Measurements from ENCODE around the gene ERBB2.

Gene ERBB2

DNA sequence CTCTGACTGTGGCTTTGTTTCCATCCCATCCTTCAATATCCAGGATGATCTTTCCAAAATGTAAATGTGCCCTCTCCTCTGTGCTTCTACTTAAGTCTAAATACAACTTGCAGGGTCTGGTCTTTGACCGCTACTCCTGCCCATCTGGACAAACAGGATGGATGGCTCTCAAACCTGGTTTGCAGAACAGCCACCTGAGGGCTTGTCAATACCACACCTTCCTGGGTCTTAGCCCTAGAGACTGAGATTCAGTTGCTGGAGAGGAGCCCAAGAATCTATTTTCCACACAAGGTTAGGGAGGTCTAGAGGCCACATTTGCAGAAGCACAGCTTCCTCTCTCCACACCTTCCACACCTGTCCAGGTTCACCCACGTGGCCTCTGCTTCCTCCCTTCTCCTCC lies 36.0 kb downstream of the ERBB2 start:
- ATAC-seq, result no peak
- Mint-ChIP-seq H3K4me3 (no peak overlapping the region), H3K27ac (no peak overlapping the region), H3K4me1 (peaks cover 20% of the 10 kb centered on the region), H3K36me3 (ENCODE audit: low read depth) (no peaks in the 10 kb centered on the region), H3K27me3 (peaks cover 12% of the 10 kb centered on the region), H3K9me3 (no peaks in the 10 kb centered on the region)
- no peak for DNase-seq

- Mint-ChIP-seq H3K4me1 (peaks cover 21% of the 10 kb centered on the region), H3K36me3 (ENCODE audit: low read depth) (no peaks in the 10 kb centered on the region), H3K9me3 (no peaks in the 10 kb centered on the region), H3K4me3 (no peak overlapping the region), H3K27ac (no peak overlapping the region), H3K27me3 (peaks cover 12% of the 10 kb centered on the region)
- ATAC-seq, result no peak
- DNase-seq, result no peak
These were observed 36.7 kb downstream of the ERBB2 start for GRCh38 chr17:39736319-39737165.

GRCh38 chr17:39737206-39737759 lies 37.4 kb downstream of the ERBB2 start:
- Mint-ChIP-seq H3K9me3 (no peaks in the 10 kb centered on the region), H3K4me1 (peaks cover 21% of the 10 kb centered on the region), H3K27me3 (peaks cover 12% of the 10 kb centered on the region), H3K36me3 (ENCODE audit: low read depth) (no peaks in the 10 kb centered on the region), H3K4me3 (no peak overlapping the region), H3K27ac (no peak overlapping the region)
- no peak for ATAC-seq
- no peak for DNase-seq

- Mint-ChIP-seq H3K27ac (peak within 1 kb of the TSS; percentile 60), H3K9me3 (no peaks in the 10 kb centered on the region), H3K27me3 (peaks cover 12% of the 10 kb centered on the region), H3K4me1 (peaks cover 21% of the 10 kb centered on the region), H3K4me3 (peak within 1 kb of the TSS; percentile 59), H3K36me3 (ENCODE audit: low read depth) (no peaks in the 10 kb centered on the region)
- DNase-seq (no peak), ATAC-seq (no peak)
These were observed 38.1 kb downstream of the ERBB2 start, which contains the start of gene GRB7 for GRCh38 chr17:39737760-39738567. Gene GRB7 (plus strand): TSS chr17:39737938. CDS start chr17:39742302, 4,364 bp downstream.

DNA sequence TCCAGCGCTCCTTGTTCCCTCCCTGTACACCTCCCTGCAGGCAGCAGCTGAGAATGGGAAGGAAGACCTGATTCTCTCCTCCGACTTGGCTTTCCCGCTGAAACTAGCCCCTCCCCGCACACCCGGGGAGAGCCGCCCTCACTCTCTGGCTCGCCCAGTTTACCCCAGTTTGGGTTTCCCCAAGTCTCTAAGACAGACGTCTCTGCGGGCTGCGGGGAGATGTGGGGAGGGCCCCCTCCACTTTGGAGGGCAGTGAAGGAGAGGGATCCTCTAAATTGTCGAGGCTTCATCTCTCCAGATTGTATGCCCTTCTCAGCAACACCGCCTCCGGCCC lies 38.7 kb downstream of the ERBB2 start:
- Mint-ChIP-seq H3K36me3 (ENCODE audit: low read depth) (no peaks in the 10 kb centered on the region), H3K27ac (peak overlapping the region; percentile 60), H3K27me3 (peaks cover 12% of the 10 kb centered on the region), H3K4me3 (peak overlapping the region; percentile 59), H3K9me3 (no peaks in the 10 kb centered on the region), H3K4me1 (peaks cover 21% of the 10 kb centered on the region)
- peak; percentile 98 for ATAC-seq
- peak; percentile 74 for DNase-seq

DNA sequence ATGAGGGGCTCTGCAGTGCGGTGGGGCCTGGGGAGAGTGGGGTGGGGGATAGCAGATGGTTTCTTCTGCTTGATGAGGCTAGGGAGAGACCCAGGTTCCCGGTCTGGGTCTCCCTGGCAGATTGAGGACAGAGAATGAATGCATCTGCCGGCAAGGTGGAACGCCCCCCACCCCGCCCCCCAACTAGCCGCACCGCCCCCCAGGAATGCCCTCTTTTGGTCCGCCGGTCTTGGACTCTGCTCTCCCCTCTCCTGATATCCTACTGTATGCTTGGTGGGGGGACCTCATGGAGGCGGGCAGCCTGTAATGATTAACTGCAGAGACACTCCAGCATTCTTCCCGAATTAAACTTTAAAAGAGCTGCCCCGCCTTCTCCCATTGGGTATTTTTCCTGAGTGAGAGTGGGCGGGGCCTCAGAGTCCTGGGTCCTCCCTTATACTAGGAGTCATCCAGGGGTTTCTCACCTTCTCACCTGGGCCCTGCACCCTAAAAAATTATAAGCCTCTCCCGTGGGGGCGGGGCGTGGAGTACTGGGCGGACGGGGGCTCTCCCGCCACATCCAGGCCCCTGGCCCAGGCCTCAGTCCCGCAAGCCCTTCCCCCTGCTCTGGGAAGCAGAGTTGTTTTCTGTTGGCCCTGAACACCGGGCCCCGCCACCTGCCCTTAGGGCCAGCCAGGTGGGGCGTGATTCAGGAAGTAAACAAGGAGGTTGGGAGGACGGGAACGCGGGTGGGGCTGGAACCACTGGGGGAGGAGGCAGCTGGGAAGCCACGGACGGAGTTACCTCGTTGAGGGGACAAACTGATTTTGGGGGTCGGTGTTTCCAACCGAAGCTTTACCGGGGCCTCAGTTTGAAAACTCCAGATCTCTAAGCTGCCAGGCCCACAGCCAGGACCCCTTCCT lies 39.4 kb downstream of the ERBB2 start:
- Mint-ChIP-seq H3K36me3 (ENCODE audit: low read depth) (no peaks in the 10 kb centered on the region), H3K4me1 (peaks cover 21% of the 10 kb centered on the region), H3K9me3 (no peaks in the 10 kb centered on the region), H3K27ac (no peak overlapping the region), H3K4me3 (peak overlapping the region; percentile 59), H3K27me3 (peaks cover 12% of the 10 kb centered on the region)
- ATAC-seq (no peak), DNase-seq (no peak)

GRCh38 chr17:39739885-39740356 lies 40.1 kb downstream of the ERBB2 start:
- H3K4me1 Mint-ChIP-seq, result peaks cover 21% of the 10 kb centered on the region
- H3K36me3 Mint-ChIP-seq (ENCODE audit: low read depth), result no peaks in the 10 kb centered on the region
- H3K27me3 Mint-ChIP-seq, result peaks cover 12% of the 10 kb centered on the region
- no peak for DNase-seq
- no peak overlapping the region for H3K27ac Mint-ChIP-seq
- ATAC-seq, result no peak
- no peak overlapping the region for H3K4me3 Mint-ChIP-seq
- no peaks in the 10 kb centered on the region for H3K9me3 Mint-ChIP-seq

- no peak for DNase-seq
- Mint-ChIP-seq H3K4me3 (no peak overlapping the region), H3K9me3 (no peaks in the 10 kb centered on the region)
These were observed 40.7 kb downstream of the ERBB2 start for GRCh38 chr17:39740357-39741111.

GRCh38 chr17:39742126-39742855 lies 42.4 kb downstream of the ERBB2 start:
- DNase-seq, result no peak
- H3K36me3 Mint-ChIP-seq (ENCODE audit: low read depth), result no peaks in the 10 kb centered on the region
- no peaks in the 10 kb centered on the region for H3K9me3 Mint-ChIP-seq
- H3K4me3 Mint-ChIP-seq, result no peak overlapping the region
- ATAC-seq, result no peak
- H3K4me1 Mint-ChIP-seq, result peaks cover 21% of the 10 kb centered on the region
- peaks cover 12% of the 10 kb centered on the region for H3K27me3 Mint-ChIP-seq
- H3K27ac Mint-ChIP-seq, result no peak overlapping the region

More at GRCh38 chr17:39740357-39741111, 40.7 kb downstream of the ERBB2 start:
- ATAC-seq, result no peak
- Mint-ChIP-seq H3K36me3 (ENCODE audit: low read depth) (no peaks in the 10 kb centered on the region), H3K27ac (no peak overlapping the region), H3K27me3 (peaks cover 12% of the 10 kb centered on the region), H3K4me1 (peaks cover 21% of the 10 kb centered on the region)

DNA sequence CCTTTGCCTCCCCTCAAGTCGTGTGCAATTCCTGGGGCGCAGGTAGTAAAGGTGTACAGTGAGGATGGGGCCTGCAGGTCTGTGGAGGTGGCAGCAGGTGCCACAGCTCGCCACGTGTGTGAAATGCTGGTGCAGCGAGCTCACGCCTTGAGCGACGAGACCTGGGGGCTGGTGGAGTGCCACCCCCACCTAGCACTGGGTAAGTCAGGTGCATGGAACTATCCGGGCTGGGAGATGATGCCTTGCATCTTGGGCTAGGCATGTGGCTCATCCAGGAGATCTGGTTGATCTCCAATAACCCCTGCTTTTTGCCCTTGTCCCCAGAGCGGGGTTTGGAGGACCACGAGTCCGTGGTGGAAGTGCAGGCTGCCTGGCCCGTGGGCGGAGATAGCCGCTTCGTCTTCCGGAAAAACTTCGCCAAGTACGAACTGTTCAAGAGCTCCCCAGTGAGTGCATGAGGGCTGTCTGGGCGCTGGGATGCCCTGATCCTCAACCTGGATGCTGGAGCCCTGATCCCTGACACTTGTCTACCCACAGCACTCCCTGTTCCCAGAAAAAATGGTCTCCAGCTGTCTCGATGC lies 43.1 kb downstream of the ERBB2 start:
- H3K27ac Mint-ChIP-seq, result no peak overlapping the region
- no peak for DNase-seq
- ATAC-seq, result no peak
- no peaks in the 10 kb centered on the region for H3K9me3 Mint-ChIP-seq
- peaks cover 8% of the 10 kb centered on the region for H3K27me3 Mint-ChIP-seq
- no peak overlapping the region for H3K4me3 Mint-ChIP-seq
- no peaks in the 10 kb centered on the region for H3K36me3 Mint-ChIP-seq (ENCODE audit: low read depth)
- peaks cover 19% of the 10 kb centered on the region for H3K4me1 Mint-ChIP-seq

DNA sequence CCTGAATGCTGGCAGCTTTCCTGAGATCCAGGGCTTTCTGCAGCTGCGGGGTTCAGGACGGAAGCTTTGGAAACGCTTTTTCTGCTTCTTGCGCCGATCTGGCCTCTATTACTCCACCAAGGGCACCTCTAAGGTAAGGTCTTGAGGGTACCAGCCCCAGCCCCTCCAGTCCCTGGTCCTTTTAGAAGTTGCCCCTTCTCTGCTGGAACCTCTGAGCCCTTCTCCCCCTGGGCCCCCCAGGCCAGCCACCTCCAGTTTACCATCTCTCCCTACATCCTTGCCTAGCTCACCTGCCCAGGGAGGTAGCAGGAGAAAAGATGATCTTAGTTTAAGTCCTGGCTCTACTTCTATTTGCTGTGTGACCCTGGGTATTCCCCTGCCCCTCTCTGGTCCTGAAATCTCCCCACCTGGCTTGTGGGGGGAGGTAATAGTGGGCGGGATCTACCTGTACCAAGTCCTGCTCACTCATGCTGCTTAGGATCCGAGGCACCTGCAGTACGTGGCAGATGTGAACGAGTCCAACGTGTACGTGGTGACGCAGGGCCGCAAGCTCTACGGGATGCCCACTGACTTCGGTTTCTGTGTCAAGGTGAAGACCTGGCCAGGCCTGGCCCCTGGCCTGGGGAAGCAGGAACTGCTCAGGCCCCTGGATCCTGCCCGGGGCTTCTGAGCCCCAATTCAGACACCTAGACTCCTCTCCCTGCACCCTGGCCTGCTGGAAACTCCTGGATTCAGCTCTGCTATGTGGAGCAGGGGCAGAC lies 44.4 kb downstream of the ERBB2 start:
- H3K36me3 Mint-ChIP-seq (ENCODE audit: low read depth), result no peaks in the 10 kb centered on the region
- H3K4me3 Mint-ChIP-seq, result no peak overlapping the region
- peaks cover 5% of the 10 kb centered on the region for H3K27me3 Mint-ChIP-seq
- no peak for ATAC-seq
- H3K27ac Mint-ChIP-seq, result no peak overlapping the region
- no peak for DNase-seq
- peaks cover 17% of the 10 kb centered on the region for H3K4me1 Mint-ChIP-seq
- no peaks in the 10 kb centered on the region for H3K9me3 Mint-ChIP-seq

- Mint-ChIP-seq H3K9me3 (no peaks in the 10 kb centered on the region), H3K27ac (no peak overlapping the region), H3K4me1 (peaks cover 17% of the 10 kb centered on the region), H3K36me3 (ENCODE audit: low read depth) (no peaks in the 10 kb centered on the region), H3K27me3 (peaks cover 4% of the 10 kb centered on the region), H3K4me3 (no peak overlapping the region)
- DNase-seq (no peak), ATAC-seq (no peak)
These were observed 45.0 kb downstream of the ERBB2 start for GRCh38 chr17:39744836-39745215.
